Kidney (tissue), 14 donors: ENCODE measurements around the gene ZNF786. TPM values are rescaled to one million over a fixed set of nuclear protein-coding genes. Genes with fewer than 3 reads are reported as not detected.

Experiments used
- DNase-seq, 5 donors: peaks; one replicate each; pipeline ENCODE4 v3.0.0-alpha.2; 2013 to 2020
- FAIRE-seq: peaks from 2 replicates; lab custom pipeline; 2012; peaks lifted over from hg19 to GRCh38; lab: Jason Lieb, UNC
- H3K27ac ChIP-seq, 2 donors: one replicate each; pipeline ENCODE4 v1.7.0; 2013; ENCODE audit warnings: low read depth in 2 of 2, low read length in 2 of 2, inconsistent platforms in 1 of 2
- H3K27me3 ChIP-seq: one replicate; pipeline ENCODE4 v1.7.1; 2013; ENCODE audit warnings: low read length, inconsistent platforms; ENCODE audit not compliant: control insufficient read depth, insufficient read depth
- H3K36me3 ChIP-seq, 3 donors: one replicate each; pipeline versions ENCODE4 v1.7.0 to v1.7.1; 2013; ENCODE audit warnings: low read length in 3 of 3, control low read depth in 1 of 3, inconsistent platforms in 1 of 3; ENCODE audit not compliant: insufficient read depth in 3 of 3, control insufficient read depth in 2 of 3
- H3K4me1 ChIP-seq, 3 donors: one replicate each; pipeline versions ENCODE4 v1.7.0 to v1.7.1; 2013; ENCODE audit warnings: low read length in 3 of 3, inconsistent platforms in 1 of 3, low read depth in 1 of 3; ENCODE audit not compliant: control insufficient read depth in 2 of 3, insufficient read depth in 2 of 3
- H3K4me3 ChIP-seq, 3 donors: one replicate each; pipeline versions ENCODE4 v1.7.0 to v1.8.1; 2013; ENCODE audit warnings: low read length in 3 of 3, control low read depth in 1 of 3, inconsistent platforms in 1 of 3
- H3K9ac ChIP-seq, 3 donors: one replicate each; pipeline versions ENCODE4 v1.7.0 to v1.7.1; 2013; ENCODE audit warnings: low read length in 3 of 3, control low read depth in 1 of 3, inconsistent platforms in 1 of 3
- H3K9me3 ChIP-seq, 3 donors: one replicate each; pipeline versions ENCODE4 v1.7.0 to v1.7.1; 2013; ENCODE audit warnings: low read length in 3 of 3, control low read depth in 1 of 3, inconsistent platforms in 1 of 3; ENCODE audit not compliant: control insufficient read depth in 2 of 3, insufficient read depth in 1 of 3
- intact Hi-C: fragments of 100-400 bp; cut with DNase I; formaldehyde crosslinking; loops from one replicate; pipeline ENCODE4 v1.11.1; 2022
- polyA plus RNA-seq: library from polyadenylated mRNA; stranded (reverse); fragments of 350-450 nt; fragmentation: Illumina TruSeq; extraction: RNeasy Lipid Tissue Mini Kit (QIAGEN cat#74804); gene quantifications from one replicate; pipeline ENCODE4 v1.2.3, GENCODE V29; 2014; ENCODE audit warnings: low read depth, low replicate concordance; ENCODE audit not compliant: insufficient read depth
- total RNA-seq: library from RNA; stranded (reverse); fragmentation: NEBNext Ultra II Directional; extraction: Animal tissue kit (Norgen Biotek cat#: 25700); gene quantifications from one replicate; pipeline ENCODE4 v1.2.1, GENCODE V29; 2021
- TF ChIP-seq, protein P1 (sequence below): IDR thresholded peaks from 3 replicates; pipeline ENCODE4 v1.5.1; 2012; ENCODE audit warnings: mild to moderate bottlenecking, moderate library complexity, borderline replicate concordance; ENCODE audit not compliant: insufficient read depth; ENCODE audit errors: extremely low read depth
- donor health status: control.
- donor health status: control.
- donor health status: control.
- donor health status: control.
- donor health status: control.
- donor health status: DM: yes; HTN: yes; CAD: no.
- donor health status: Normal renal cell carcinoma (clear cell type).

The ZNF786 gene
- total and polyA plus RNA-seq, 2 donors from 2014 or later, result 2.6 to 8.0 TPM

GRCh38 chr7:149125189-149125862, 34.8 kb upstream of the ZNF786 start:
- peaks cover 0 to under 1% (median 0%) of the 10 kb centered on the region in 3 donors for H3K9me3 ChIP-seq
- intact Hi-C loops, result no loop called here
- peak overlapping the region; percentile 58 to 91 (median 72) for H3K9ac ChIP-seq
- peaks cover 0 to 6% (median 5%) of the 10 kb centered on the region in 3 donors for H3K4me1 ChIP-seq
- H3K27ac ChIP-seq, result peak overlapping the region; percentile 95 to 98
- TF ChIP-seq, protein P1, sequence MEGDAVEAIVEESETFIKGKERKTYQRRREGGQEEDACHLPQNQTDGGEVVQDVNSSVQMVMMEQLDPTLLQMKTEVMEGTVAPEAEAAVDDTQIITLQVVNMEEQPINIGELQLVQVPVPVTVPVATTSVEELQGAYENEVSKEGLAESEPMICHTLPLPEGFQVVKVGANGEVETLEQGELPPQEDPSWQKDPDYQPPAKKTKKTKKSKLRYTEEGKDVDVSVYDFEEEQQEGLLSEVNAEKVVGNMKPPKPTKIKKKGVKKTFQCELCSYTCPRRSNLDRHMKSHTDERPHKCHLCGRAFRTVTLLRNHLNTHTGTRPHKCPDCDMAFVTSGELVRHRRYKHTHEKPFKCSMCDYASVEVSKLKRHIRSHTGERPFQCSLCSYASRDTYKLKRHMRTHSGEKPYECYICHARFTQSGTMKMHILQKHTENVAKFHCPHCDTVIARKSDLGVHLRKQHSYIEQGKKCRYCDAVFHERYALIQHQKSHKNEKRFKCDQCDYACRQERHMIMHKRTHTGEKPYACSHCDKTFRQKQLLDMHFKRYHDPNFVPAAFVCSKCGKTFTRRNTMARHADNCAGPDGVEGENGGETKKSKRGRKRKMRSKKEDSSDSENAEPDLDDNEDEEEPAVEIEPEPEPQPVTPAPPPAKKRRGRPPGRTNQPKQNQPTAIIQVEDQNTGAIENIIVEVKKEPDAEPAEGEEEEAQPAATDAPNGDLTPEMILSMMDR, result no peak
- DNase-seq (no peak), FAIRE-seq (no peak)
- H3K27me3 ChIP-seq, result no peaks in the 10 kb centered on the region
- peak overlapping the region; percentile 31 to 99 (median 88) for H3K4me3 ChIP-seq
- no peaks in the 10 kb centered on the region for H3K36me3 ChIP-seq

DNA sequence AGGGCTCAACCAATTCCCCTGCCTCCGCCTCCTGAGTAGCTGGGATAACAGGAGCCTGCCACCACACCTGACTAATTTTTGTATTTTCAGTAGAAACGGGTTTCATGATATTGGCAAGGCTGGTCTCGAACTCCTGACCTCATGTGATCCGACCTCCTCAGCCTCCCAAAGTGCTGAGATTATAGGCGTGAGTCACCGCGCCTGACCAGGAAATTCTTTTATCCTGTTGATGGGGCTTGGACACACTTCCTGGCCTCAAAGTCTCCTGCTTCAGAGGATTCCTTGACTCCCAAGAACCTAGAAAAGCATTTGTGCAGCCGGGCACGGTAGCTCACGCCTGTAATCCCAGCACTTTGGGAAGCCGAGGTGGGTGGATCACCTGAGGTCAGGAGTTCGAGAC, 19.5 kb upstream of the ZNF786 start:
- H3K36me3 ChIP-seq, result peaks cover 0 to 2% (median 0%) of the 10 kb centered on the region in 3 donors
- H3K27me3 ChIP-seq, result no peaks in the 10 kb centered on the region
- H3K4me1 ChIP-seq, result no peaks in the 10 kb centered on the region
- intact Hi-C loops, result no loop called here
- no peak overlapping the region for H3K27ac ChIP-seq
- H3K9ac ChIP-seq, result no peak overlapping the region
- H3K4me3 ChIP-seq, result no peak overlapping the region
- TF ChIP-seq, protein P1, result no peak
- H3K9me3 ChIP-seq, result no peaks in the 10 kb centered on the region
- DNase-seq, result no peak
- no peak for FAIRE-seq

DNA sequence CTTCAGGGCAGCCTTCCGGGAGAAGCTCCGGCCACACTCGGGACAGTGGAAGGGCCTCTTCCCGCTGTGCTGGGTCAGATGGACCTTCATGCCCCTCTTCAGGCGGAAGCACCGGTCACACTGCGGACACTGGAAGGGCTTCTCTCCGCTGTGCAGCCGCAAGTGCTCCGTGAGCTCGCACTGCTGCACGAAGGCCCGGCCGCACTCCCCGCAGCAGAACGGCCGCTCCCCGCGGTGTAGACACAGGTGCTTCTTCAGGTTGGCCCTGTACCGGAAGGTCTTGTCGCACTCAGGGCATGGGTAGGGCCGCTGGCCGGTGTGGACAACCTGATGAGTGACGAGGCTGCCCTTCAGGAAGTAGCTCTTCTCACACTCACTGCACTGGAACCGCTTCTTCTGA, 14.2 kb upstream of the ZNF786 start:
- intact Hi-C loops, result no loop called here
- no peak for FAIRE-seq
- no peak overlapping the region for H3K9ac ChIP-seq
- no peak overlapping the region for H3K4me3 ChIP-seq
- H3K36me3 ChIP-seq, result peaks cover 0 to 3% (median 0%) of the 10 kb centered on the region in 3 donors
- H3K27ac ChIP-seq, result no peak overlapping the region
- TF ChIP-seq, protein P1, result no peak
- no peaks in the 10 kb centered on the region for H3K4me1 ChIP-seq
- no peaks in the 10 kb centered on the region for H3K27me3 ChIP-seq
- peak in 1 of 5 donors; percentile 66 for DNase-seq
- no peaks in the 10 kb centered on the region for H3K9me3 ChIP-seq
